HepG2 (cell line): ENCODE data around the gene PLK5. TPM values are rescaled to one million over a fixed set of nuclear protein-coding genes. Genes with fewer than 3 reads are reported as not detected.
A peak's percentile ranks its signal among the peaks of the same experiment; 100 is the strongest.

ENCODE experiments used
- AHDC1 ChIP-seq: sonication (generic); formaldehyde crosslinking; IDR thresholded peaks from 2 replicates; pipeline ENCODE4 v1.5.1; 2020; ENCODE audit warnings: mild to moderate bottlenecking, missing genetic modification reagents, borderline replicate concordance
- ARNTL ChIP-seq: sonication (generic); formaldehyde crosslinking; IDR thresholded peaks from 2 replicates; pipeline ENCODE4 v1.4.0; 2020; ENCODE audit warnings: mild to moderate bottlenecking, missing genetic modification reagents
- BRCA1 ChIP-seq: sonication (generic); formaldehyde crosslinking; IDR thresholded peaks from 2 replicates; pipeline ENCODE4 v1.4.0; 2020; ENCODE audit warnings: missing genetic modification reagents
- HDAC1 ChIP-seq: sonication (generic); formaldehyde crosslinking; IDR thresholded peaks from 2 replicates; pipeline ENCODE4 v1.5.1; 2020; ENCODE audit warnings: mild to moderate bottlenecking, missing genetic modification reagents
- HOXA7 ChIP-seq: sonication (generic); formaldehyde crosslinking; IDR thresholded peaks from 2 replicates; pipeline ENCODE4 v1.8.1; 2022; ENCODE audit warnings: mild to moderate bottlenecking, missing genetic modification reagents, moderate library complexity
- KDM5A ChIP-seq: fragments of 200-600 bp; sonication (generic); IDR thresholded peaks from 2 replicates; pipeline ENCODE4 v1.7.0; 2018; ENCODE audit warnings: antibody characterized with exemption, mild to moderate bottlenecking, low read length, borderline replicate concordance
- KLF9 ChIP-seq: IDR thresholded peaks from 2 replicates; pipeline ENCODE4 v1.6.1; 2016; ENCODE audit warnings: low read depth
- MBNL3 ChIP-seq: fragments of 250-450 bp; sonication (Bioruptor Pico); conservative IDR thresholded peaks from 2 replicates; pipeline ENCODE4 v1.8.0; 2022; ENCODE audit warnings: mild to moderate bottlenecking, inconsistent platforms
- PATZ1 ChIP-seq: sonication (generic); formaldehyde crosslinking; IDR thresholded peaks from 2 replicates; pipeline ENCODE4 v1.4.0; 2020; ENCODE audit warnings: missing genetic modification reagents
- PHB2 ChIP-seq: fragments of 450-650 bp; IDR thresholded peaks from 2 replicates; pipeline ENCODE4 v1.6.1; 2018; ENCODE audit not compliant: partially characterized antibody
- PHF20 ChIP-seq: sonication (generic); formaldehyde crosslinking; IDR thresholded peaks from 2 replicates; pipeline ENCODE4 v1.5.0; 2020; ENCODE audit warnings: mild to moderate bottlenecking, missing genetic modification reagents
- SALL1 ChIP-seq: sonication (generic); formaldehyde crosslinking; IDR thresholded peaks from 2 replicates; pipeline ENCODE4 v1.8.0; 2022; ENCODE audit warnings: mild to moderate bottlenecking, missing genetic modification reagents
- TBP ChIP-seq: sonication (generic); formaldehyde crosslinking; IDR thresholded peaks from 2 replicates; pipeline ENCODE4 v1.5.0; 2020; ENCODE audit warnings: missing genetic modification reagents
- TMF1 ChIP-seq: sonication (generic); formaldehyde crosslinking; IDR thresholded peaks from 2 replicates; pipeline ENCODE4 v1.8.1; 2022; ENCODE audit warnings: low read depth, missing genetic modification reagents
- XRCC5 ChIP-seq: fragments of 200-400 bp; formaldehyde crosslinking; optimal IDR thresholded peaks from 2 replicates; pipeline ENCODE3; 2017; ENCODE audit warnings: mild to moderate bottlenecking, low read length
- ZBTB7A ChIP-seq: sonication (generic); formaldehyde crosslinking; IDR thresholded peaks from 2 replicates; pipeline ENCODE4 v1.8.0; 2022; ENCODE audit warnings: mild to moderate bottlenecking, missing genetic modification reagents
- ZNF234 ChIP-seq: sonication (generic); formaldehyde crosslinking; conservative IDR thresholded peaks from 2 replicates; pipeline ENCODE4 v1.5.1; 2020; ENCODE audit warnings: mild to moderate bottlenecking, missing genetic modification reagents
- ZNF30 ChIP-seq: sonication (generic); formaldehyde crosslinking; IDR thresholded peaks from 2 replicates; pipeline ENCODE4 v1.5.0; 2020; ENCODE audit warnings: mild to moderate bottlenecking, missing genetic modification reagents
- ZNF329 ChIP-seq: sonication (generic); formaldehyde crosslinking; IDR thresholded peaks from 2 replicates; pipeline ENCODE4 v1.9.0; 2021; ENCODE audit warnings: low read depth, mild to moderate bottlenecking, missing genetic modification reagents
- ZNF331 ChIP-seq: sonication (generic); formaldehyde crosslinking; IDR thresholded peaks from 2 replicates; pipeline ENCODE4 v1.4.0; 2020; ENCODE audit warnings: missing genetic modification reagents
- ZNF607 ChIP-seq: sonication (generic); formaldehyde crosslinking; IDR thresholded peaks from 2 replicates; pipeline ENCODE4 v1.5.1; 2020; ENCODE audit warnings: missing genetic modification reagents, mild to moderate bottlenecking, borderline replicate concordance
- ZNF660 ChIP-seq: sonication (generic); formaldehyde crosslinking; IDR thresholded peaks from 2 replicates; pipeline ENCODE4 v1.5.1; 2020; ENCODE audit warnings: mild to moderate bottlenecking, low read depth, missing genetic modification reagents, borderline replicate concordance
- ZNF672 ChIP-seq: sonication (generic); formaldehyde crosslinking; IDR thresholded peaks from 2 replicates; pipeline ENCODE4 v1.8.1; 2022; ENCODE audit warnings: missing genetic modification reagents
- ZNF678 ChIP-seq: sonication (generic); formaldehyde crosslinking; IDR thresholded peaks from 2 replicates; pipeline ENCODE4 v1.4.0; 2020; ENCODE audit warnings: mild to moderate bottlenecking, missing genetic modification reagents
- polyA plus RNA-seq, 8 experiments: library from polyadenylated mRNA; depleted of rRNA in 3 of 8; stranded (reverse) in 7 of 8; unstranded in 1 of 8; fragments of >200 nt; fragmentation: Illumina TruSeq in 4 of 8; extraction: Trizol in 4 of 8; gene quantifications; 2 replicates each; pipeline versions ENCODE4 v1.2.1 to v1.2.3, GENCODE V29; 2011 to 2016; ENCODE audit warnings: low read depth in 4 of 8, missing spikeins in 1 of 8, mixed read lengths in 1 of 8; ENCODE audit not compliant: insufficient read depth in 1 of 8
- total RNA-seq, 5 experiments: library from RNA; depleted of rRNA; stranded (reverse); fragments of >200 nt; fragmentation: Illumina TruSeq; extraction: Trizol; gene quantifications; 2 replicates each; pipeline ENCODE4 v1.2.3, GENCODE V29; 2016; ENCODE audit warnings: low read depth in 1 of 5

PLK5 gene
- total and polyA plus RNA-seq, 2 of the 13 experiments (the other 11 are each of a cell fraction or from before 2014, with no cell fraction given) = not detected

- TF ChIP-seq PHB2 = no peak
- no peak for TF ChIP-seq MBNL3
- no peak for TF ChIP-seq ZNF234 (CRISPR knock-in tag)
- TF ChIP-seq ZNF331 = no peak
- TF ChIP-seq ZNF678 (CRISPR knock-in tag) = no peak
- no peak for TF ChIP-seq KLF9 (CRISPR knock-in tag)
- TF ChIP-seq KDM5A = no peak
- no peak for TF ChIP-seq BRCA1 (CRISPR knock-in tag)
- peak; percentile 68 for TF ChIP-seq PATZ1
- TF ChIP-seq ZBTB7A = peak; percentile 89
- TF ChIP-seq HDAC1 (CRISPR knock-in tag) = peak; percentile 59; the same call in 1 of the 2 replicates
- no peak for TF ChIP-seq HOXA7 (CRISPR knock-in tag)
- no peak; the same call in 1 of the 2 replicates for TF ChIP-seq ARNTL
- TF ChIP-seq SALL1 (CRISPR knock-in tag) = peak; percentile 78
- TF ChIP-seq TMF1 (CRISPR knock-in tag) = no peak
- TF ChIP-seq ZNF329 (CRISPR knock-in tag) = no peak
- peak; percentile 45 for TF ChIP-seq XRCC5
- no peak for TF ChIP-seq PHF20
- TF ChIP-seq ZNF30 (CRISPR knock-in tag) = peak; percentile 72; the same call in 1 of the 2 replicates
- no peak for TF ChIP-seq ZNF672 (CRISPR knock-in tag)
- no peak for TF ChIP-seq ZNF660 (CRISPR knock-in tag)
- TF ChIP-seq TBP (CRISPR knock-in tag) = no peak
- no peak for TF ChIP-seq ZNF607
- no peak for TF ChIP-seq AHDC1 (CRISPR knock-in tag)
Measured at GRCh38 chr19:1503089-1503924, 20.6 kb upstream of the PLK5 start (continued).
